ENCODE results near the gene PTPRG. TPM values are rescaled to one million over a fixed set of nuclear protein-coding genes. Genes with fewer than 3 reads are reported as not detected.

The PTPRG gene
- total and polyA plus RNA-seq, 2 experiments from 2014 or later = 24.4 to 131 TPM

- no peak for TF ChIP-seq ZNF462 (CRISPR knock-in tag; IDR thresholded peaks at IDR 0.05)
- no peak for TF ChIP-seq ZNF114 (CRISPR knock-in tag; IDR thresholded peaks at IDR 0.05)
Measured at GRCh38 chr3:62007036-62007435, 445.7 kb downstream of the PTPRG start (continued).

DNA sequence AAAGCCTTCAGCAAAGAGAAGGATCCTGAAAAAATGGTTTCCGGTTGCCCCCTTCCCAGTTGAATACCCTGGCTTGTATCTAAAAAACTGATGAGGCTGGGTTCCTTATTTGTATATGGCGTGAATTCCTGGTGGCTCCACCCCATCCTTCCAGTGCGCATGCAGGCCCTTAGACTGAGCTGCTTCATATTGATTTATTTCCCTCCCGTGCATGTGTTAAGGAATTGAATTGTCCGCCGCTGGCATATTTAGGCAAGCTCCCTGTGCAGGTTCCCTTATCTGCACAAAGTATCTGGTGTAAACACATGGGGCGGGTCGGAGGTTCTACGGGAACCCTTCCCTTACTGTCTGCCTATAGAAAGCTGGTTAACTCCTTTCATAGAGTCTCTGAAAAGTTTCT is 449.6 kb downstream of the PTPRG start:
- Mint-ChIP-seq H3K27ac (no peak overlapping the region), H3K4me1 (peaks cover 6% of the 10 kb centered on the region), H3K36me3 (ENCODE audit: low read depth) (peaks cover 34% of the 10 kb centered on the region), H3K4me3 (no peak overlapping the region), H3K27me3 (ENCODE audit: insufficient read depth, low read depth, poor library complexity) (peaks cover 2% of the 10 kb centered on the region), H3K9me3 (peaks cover 11% of the 10 kb centered on the region; the same call in 2 of the 3 replicates)
- H3K4me1 ChIP-seq (ENCODE audit: insufficient read depth) = peaks cover 3% of the 10 kb centered on the region; the same call in 1 of the 2 replicates
- TF ChIP-seq JUNB (IDR thresholded peaks at IDR 0.05; ENCODE audit: unreplicated experiment) (no peak), EZH2 (IDR thresholded peaks at IDR 0.05; ENCODE audit: low read depth, unreplicated experiment) (no peak), POLR2AphosphoS5 (IDR thresholded peaks at IDR 0.05; ENCODE audit: low read depth) (no peak), CREB1 (CRISPR knock-in tag; IDR thresholded peaks at IDR 0.05; ENCODE audit: low read depth) (no peak)
- TF ChIP-seq, protein P1, sequence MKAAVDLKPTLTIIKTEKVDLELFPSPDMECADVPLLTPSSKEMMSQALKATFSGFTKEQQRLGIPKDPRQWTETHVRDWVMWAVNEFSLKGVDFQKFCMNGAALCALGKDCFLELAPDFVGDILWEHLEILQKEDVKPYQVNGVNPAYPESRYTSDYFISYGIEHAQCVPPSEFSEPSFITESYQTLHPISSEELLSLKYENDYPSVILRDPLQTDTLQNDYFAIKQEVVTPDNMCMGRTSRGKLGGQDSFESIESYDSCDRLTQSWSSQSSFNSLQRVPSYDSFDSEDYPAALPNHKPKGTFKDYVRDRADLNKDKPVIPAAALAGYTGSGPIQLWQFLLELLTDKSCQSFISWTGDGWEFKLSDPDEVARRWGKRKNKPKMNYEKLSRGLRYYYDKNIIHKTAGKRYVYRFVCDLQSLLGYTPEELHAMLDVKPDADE (IDR thresholded peaks at IDR 0.05) = no peak
- H3K4me3 ChIP-seq = no peak overlapping the region
- H3K9me2 ChIP-seq (ENCODE audit: insufficient read depth) = no peaks in the 10 kb centered on the region; the same call in 1 of the 2 replicates
- H2AFZ ChIP-seq = no peak overlapping the region
- H3K27ac ChIP-seq (ENCODE audit: low read depth) = no peak overlapping the region
- H3K27me3 ChIP-seq (ENCODE audit: insufficient read depth) = no peaks in the 10 kb centered on the region
- peaks cover 30% of the 10 kb centered on the region for H3K79me2 ChIP-seq (replicated peaks; ENCODE audit: insufficient read depth)
- ATAC-seq (no peak), DNase-seq (ENCODE audit: low spot score) (no peak)
- peaks cover 5% of the 10 kb centered on the region; the same call in 1 of the 2 replicates for H3F3A ChIP-seq (replicated peaks; ENCODE audit: low read depth)
- H3K36me3 ChIP-seq (ENCODE audit: insufficient read depth) = no peaks in the 10 kb centered on the region
- peaks cover 13% of the 10 kb centered on the region; the same call in 1 of the 2 replicates for H4K20me1 ChIP-seq (replicated peaks; ENCODE audit: insufficient read depth)
- no peak overlapping the region for H3K4me2 ChIP-seq

Measured in GM23338 (cell line).